WTC11 (cell line): ENCODE measurements around the gene YPEL4. TPM values are rescaled to one million over a fixed set of nuclear protein-coding genes. Genes with fewer than 3 reads are reported as not detected.
A peak's percentile ranks its signal among the peaks of the same experiment; 100 is the strongest.
"Not testable (repeated sequence)": the region's sequence is repeated elsewhere in the genome, so short reads cannot be mapped to it uniquely, and the experiment has no call there.

Source experiments
- ATAC-seq: fragments of 200-7000 bp; cut with Tn5 transposase; 2 replicates; pipeline ENCODE4 v1.10.0; 2021; ENCODE audit warnings: mild to moderate bottlenecking, moderate library complexity
- CTCF ChIA-PET: fragments of 300-600 bp; sonication (Branson Sonifier 250); formaldehyde crosslinking; loops from one replicate; lab custom pipeline; 2021; ENCODE audit warnings: antibody characterized with exemption; lab: Charles Lee
- POLR2A ChIA-PET: fragments of 350-600 bp; sonication (Branson Sonifier 250); formaldehyde crosslinking; loops from one replicate; lab custom pipeline; 2021; ENCODE audit warnings: antibody characterized with exemption; lab: Charles Lee
- DNase-seq: peaks from one replicate; pipeline ENCODE4 v3.0.0; 2021; ENCODE audit warnings: low spot score
- H3K27ac Mint-ChIP-seq: 2 replicates; pipeline ENCODE4 v1.8.0; 2021; ENCODE audit warnings: mixed read lengths
- H3K27me3 Mint-ChIP-seq: 2 replicates; pipeline ENCODE4 v1.8.0; 2021; ENCODE audit warnings: low read depth, mild to moderate bottlenecking, moderate library complexity, mixed read lengths
- H3K36me3 Mint-ChIP-seq: 2 replicates; pipeline ENCODE4 v1.8.0; 2021; ENCODE audit warnings: mixed read lengths
- H3K4me1 Mint-ChIP-seq: 2 replicates; pipeline ENCODE4 v1.8.0; 2022; ENCODE audit warnings: mixed read lengths
- H3K4me3 Mint-ChIP-seq: 2 replicates; pipeline ENCODE4 v1.8.0; 2021; ENCODE audit warnings: mild to moderate bottlenecking, moderate library complexity, mixed read lengths
- H3K9me3 Mint-ChIP-seq: 2 replicates; pipeline ENCODE4 v1.8.0; 2021; ENCODE audit warnings: mixed read lengths
- ARID4B ChIP-seq: sonication (generic); formaldehyde crosslinking; IDR thresholded peaks from 2 replicates; pipeline ENCODE4 v1.8.0; 2023; ENCODE audit warnings: missing genetic modification reagents, mild to moderate bottlenecking, borderline replicate concordance
- ATF1 ChIP-seq: sonication (generic); formaldehyde crosslinking; IDR thresholded peaks from 2 replicates; pipeline ENCODE4 v1.8.1; 2023; ENCODE audit warnings: mild to moderate bottlenecking, moderate library complexity, missing genetic modification reagents
- CTCF ChIP-seq: fragments of 200-600 bp; IDR thresholded peaks from 2 replicates; pipeline ENCODE4 v1.8.0; 2022; ENCODE audit warnings: antibody characterized with exemption
- E2F1 ChIP-seq: sonication (generic); formaldehyde crosslinking; IDR thresholded peaks from 2 replicates; pipeline ENCODE4 v1.8.0; 2022; ENCODE audit warnings: mild to moderate bottlenecking, missing genetic modification reagents
- E2F4 ChIP-seq: sonication (generic); formaldehyde crosslinking; IDR thresholded peaks from 2 replicates; pipeline ENCODE4 v1.8.1; 2022; ENCODE audit warnings: low read depth, mild to moderate bottlenecking, moderate library complexity, missing genetic modification reagents, borderline replicate concordance
- ELF4 ChIP-seq: sonication (generic); formaldehyde crosslinking; IDR thresholded peaks from 2 replicates; pipeline ENCODE4 v1.8.1; 2022; ENCODE audit warnings: low read depth, mild to moderate bottlenecking, moderate library complexity, missing genetic modification reagents
- EMX1 ChIP-seq: fragments of 250-450 bp; sonication (Bioruptor Pico); IDR thresholded peaks from 2 replicates; pipeline ENCODE4 v1.8.0; 2021; ENCODE audit warnings: mild to moderate bottlenecking
- FOXJ3 ChIP-seq: sonication (generic); formaldehyde crosslinking; IDR thresholded peaks from 2 replicates; pipeline ENCODE4 v1.9.0; 2021; ENCODE audit warnings: missing genetic modification reagents, mild to moderate bottlenecking, borderline replicate concordance
- FOXP1 ChIP-seq: sonication (generic); formaldehyde crosslinking; IDR thresholded peaks from 2 replicates; pipeline ENCODE4 v1.8.0; 2022; ENCODE audit warnings: missing genetic modification reagents, mild to moderate bottlenecking, moderate library complexity, borderline replicate concordance
- FOXP4 ChIP-seq: sonication (generic); formaldehyde crosslinking; IDR thresholded peaks from 2 replicates; pipeline ENCODE4 v1.8.0; 2022; ENCODE audit warnings: mild to moderate bottlenecking, missing genetic modification reagents
- GRHL2 ChIP-seq: fragments of 250-450 bp; sonication (Bioruptor Pico); IDR thresholded peaks from 2 replicates; pipeline ENCODE4 v1.8.0; 2022; ENCODE audit warnings: mild to moderate bottlenecking, moderate library complexity; ENCODE audit not compliant: insufficient replicate concordance, severe bottlenecking
- MXD4 ChIP-seq: fragments of 250-450 bp; sonication (Bioruptor Pico); IDR thresholded peaks from 2 replicates; pipeline ENCODE4 v1.8.0; 2021; ENCODE audit warnings: mild to moderate bottlenecking, moderate library complexity, borderline replicate concordance
- NR1H2 ChIP-seq: sonication (generic); formaldehyde crosslinking; IDR thresholded peaks from 2 replicates; pipeline ENCODE4 v1.9.0; 2021; ENCODE audit warnings: mild to moderate bottlenecking, moderate library complexity, missing genetic modification reagents
- NR2C2 ChIP-seq: sonication (generic); formaldehyde crosslinking; IDR thresholded peaks from 2 replicates; pipeline ENCODE4 v1.8.0; 2022; ENCODE audit warnings: mild to moderate bottlenecking, missing genetic modification reagents
- RORB ChIP-seq: fragments of 250-450 bp; sonication (Bioruptor Pico); IDR thresholded peaks from 2 replicates; pipeline ENCODE4 v1.9.0; 2021; ENCODE audit warnings: mild to moderate bottlenecking
- SOX15 ChIP-seq: fragments of 250-450 bp; sonication (Bioruptor Pico); IDR thresholded peaks from 2 replicates; pipeline ENCODE4 v1.9.0; 2021; ENCODE audit warnings: mild to moderate bottlenecking
- STAT6 ChIP-seq: sonication (generic); formaldehyde crosslinking; conservative IDR thresholded peaks from 2 replicates; pipeline ENCODE4 v1.8.1; 2023; ENCODE audit warnings: mild to moderate bottlenecking, low read depth, missing genetic modification reagents, moderate library complexity
- USF1 ChIP-seq: sonication (generic); formaldehyde crosslinking; IDR thresholded peaks from 2 replicates; pipeline ENCODE4 v1.8.0; 2022; ENCODE audit warnings: mild to moderate bottlenecking, missing genetic modification reagents
- ZNF263 ChIP-seq: sonication (generic); formaldehyde crosslinking; IDR thresholded peaks from 2 replicates; pipeline ENCODE4 v1.8.1; 2022; ENCODE audit warnings: low read depth, mild to moderate bottlenecking, moderate library complexity, missing genetic modification reagents
- ZNF671 ChIP-seq: fragments of 250-450 bp; sonication (Bioruptor Pico); IDR thresholded peaks from 2 replicates; pipeline ENCODE4 v1.8.0; 2021; ENCODE audit warnings: mild to moderate bottlenecking
- total RNA-seq: library from RNA; stranded (reverse); gene quantifications from 3 replicates; pipeline ENCODE4 v1.2.3, GENCODE V29; 2021

Gene YPEL4
- total RNA-seq, 1 experiment from 2014 or later = 0.15 TPM

GRCh38 chr11:57698843-57699365, 49.2 kb upstream of the YPEL4 start (continued):
- TF ChIP-seq EMX1 (CRISPR knock-in tag) = no peak
- TF ChIP-seq USF1 (CRISPR knock-in tag) = no peak
- TF ChIP-seq FOXP1 (CRISPR knock-in tag) = no peak
- no peak for TF ChIP-seq RORB
- TF ChIP-seq ARID4B (CRISPR knock-in tag) = no peak
- no peak for TF ChIP-seq SOX15 (CRISPR knock-in tag)
- no peak for TF ChIP-seq ELF4 (CRISPR knock-in tag)
- no peak for TF ChIP-seq E2F4 (CRISPR knock-in tag)
- TF ChIP-seq NR2C2 (CRISPR knock-in tag) = no peak
- no peak for TF ChIP-seq STAT6
- no peak for TF ChIP-seq CTCF
- no peak for TF ChIP-seq ZNF671 (CRISPR knock-in tag)
- TF ChIP-seq, all 79 proteins: peak for 0

- H3K27me3 Mint-ChIP-seq, POLR2A ChIA-PET, DNase-seq, H3K4me3 Mint-ChIP-seq, H3K9me3 Mint-ChIP-seq, H3K4me1 Mint-ChIP-seq, CTCF ChIA-PET, ATAC-seq, H3K27ac Mint-ChIP-seq: not testable (repeated sequence)
- peaks cover 57% of the 10 kb centered on the region for H3K36me3 Mint-ChIP-seq
Measured at GRCh38 chr11:57690474-57690873, 40.8 kb upstream of the YPEL4 start.

- POLR2A ChIA-PET = no interaction called here
- 0 out of 2 replicates have a peak overlapping the region, but pooled peaks have one; percentile 55 for H3K27ac Mint-ChIP-seq
- CTCF ChIA-PET = no interaction called here
- peaks cover 4% of the 10 kb centered on the region; the same call in 1 of the 2 replicates for H3K4me1 Mint-ChIP-seq
- H3K4me3 Mint-ChIP-seq = no peak overlapping the region
- H3K27me3 Mint-ChIP-seq = no peaks in the 10 kb centered on the region
- ATAC-seq = no peak
- DNase-seq = no peak
- peaks cover 3% of the 10 kb centered on the region; the same call in 1 of the 2 replicates for H3K9me3 Mint-ChIP-seq
- H3K36me3 Mint-ChIP-seq = peaks cover 47% of the 10 kb centered on the region
- no peak for TF ChIP-seq NR1H2 (CRISPR knock-in tag)
- TF ChIP-seq E2F1 = no peak
- TF ChIP-seq MXD4 (CRISPR knock-in tag) = no peak
- TF ChIP-seq ATF1 (CRISPR knock-in tag) = no peak
- TF ChIP-seq GRHL2 = no peak
- no peak for TF ChIP-seq FOXP4 (CRISPR knock-in tag)
- TF ChIP-seq FOXJ3 = no peak
- no peak for TF ChIP-seq ZNF263
Measured at GRCh38 chr11:57681168-57681567, 31.5 kb upstream of the YPEL4 start.
